Jurkat, Clone E6-1 (cell line): ENCODE measurements around the gene KCNG1.

Experiments
- DNase-seq: peaks from one replicate; pipeline ENCODE4 v3.0.0-alpha.2; 2011; ENCODE audit warnings: low read depth, low spot score
- H3K4me3 ChIP-seq: 2 replicates; pipeline ENCODE4 v1.5.1; 2011; ENCODE audit warnings: mild to moderate bottlenecking, low read length, control low read depth, moderate library complexity

Gene KCNG1

DNA sequence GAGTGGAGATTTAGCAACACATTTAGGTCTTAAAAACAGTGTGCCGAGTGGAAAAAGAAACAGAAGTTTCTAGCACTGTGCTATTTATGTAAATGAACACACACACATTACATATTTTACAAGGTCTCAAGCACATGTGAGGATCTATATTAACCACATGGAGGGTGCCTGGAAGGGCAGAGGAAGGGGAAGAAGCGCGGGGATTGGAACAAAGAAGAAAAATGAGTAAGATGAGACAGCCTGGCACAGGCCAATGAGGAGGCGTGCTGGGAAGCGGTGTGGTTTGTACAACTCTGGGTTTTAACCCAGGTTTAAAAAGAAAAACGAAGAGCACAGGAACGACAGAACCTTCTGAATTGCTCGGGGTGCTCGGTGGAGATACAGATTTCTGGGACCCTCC, 5.7 kb downstream of the KCNG1 start:
- no peak overlapping the region for H3K4me3 ChIP-seq

DNA sequence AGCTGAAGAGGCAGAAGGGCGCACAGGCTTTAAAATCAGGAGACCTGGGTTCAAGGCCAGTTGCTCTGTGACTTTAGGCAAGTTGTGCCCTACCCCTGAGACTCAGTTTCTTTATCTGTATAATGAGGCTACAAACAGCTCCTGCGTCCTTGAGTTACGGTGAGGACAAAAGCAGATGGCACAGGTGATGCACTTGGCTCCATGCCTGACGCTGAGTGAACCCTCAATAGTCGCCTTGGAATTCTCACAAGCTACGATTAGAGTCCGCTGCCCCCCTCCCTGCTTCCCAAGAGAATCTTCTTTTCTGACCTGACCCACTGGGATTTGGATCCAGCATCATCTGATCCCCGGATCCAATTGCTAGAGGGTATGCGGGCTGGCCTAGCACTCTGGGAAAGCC, 6.4 kb downstream of the KCNG1 start:
- H3K4me3 ChIP-seq: no peak overlapping the region
- DNase-seq: no peak

More for the DNA sequence above, 5.7 kb downstream of the KCNG1 start:
- DNase-seq: no peak

DNA sequence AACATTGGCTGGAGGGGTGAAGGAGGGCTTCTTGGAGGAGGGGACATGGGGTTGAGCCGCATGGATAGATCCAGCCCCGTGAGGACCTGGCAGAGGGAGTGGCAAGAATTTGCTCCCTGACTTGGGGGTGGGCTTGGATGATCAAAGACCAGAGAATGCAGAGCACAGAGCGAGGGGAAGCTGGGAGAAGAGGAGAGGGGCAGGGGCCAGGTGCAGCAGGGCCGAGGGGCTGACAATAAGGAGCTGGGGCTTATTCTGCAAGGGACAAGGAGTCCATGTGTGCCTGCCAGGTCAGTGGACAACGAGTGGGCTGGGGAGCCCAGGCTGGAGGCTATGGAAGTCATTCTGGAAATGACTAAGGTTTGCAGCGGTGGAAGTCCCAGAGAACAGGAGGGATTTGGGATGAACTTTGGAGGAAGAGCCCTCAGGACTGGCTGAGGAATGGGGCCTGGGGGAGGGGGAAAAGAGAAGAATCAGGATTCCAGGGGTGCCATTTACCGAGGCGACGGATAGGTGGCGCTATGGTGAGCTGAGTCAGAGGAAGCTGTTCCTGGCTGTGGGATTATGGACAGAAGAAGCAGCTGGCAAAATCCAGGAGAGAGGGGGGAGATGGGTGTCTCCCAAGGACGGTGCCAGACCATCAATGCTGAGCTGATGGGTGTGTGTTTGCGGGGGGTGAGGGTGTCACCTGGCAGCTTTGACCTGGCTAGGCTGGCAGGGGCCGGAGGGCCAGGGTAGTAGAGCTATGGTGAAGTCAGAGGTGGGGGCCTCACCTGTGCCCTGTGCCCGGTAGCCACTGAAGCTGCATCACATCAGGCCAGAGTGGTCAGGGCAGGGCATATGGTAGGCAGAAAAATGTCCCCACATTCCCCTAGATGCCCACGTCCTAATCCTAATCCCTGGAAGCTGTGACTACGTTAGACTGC, 7.8 kb downstream of the KCNG1 start:
- H3K4me3 ChIP-seq: no peak overlapping the region
- DNase-seq: no peak

DNA sequence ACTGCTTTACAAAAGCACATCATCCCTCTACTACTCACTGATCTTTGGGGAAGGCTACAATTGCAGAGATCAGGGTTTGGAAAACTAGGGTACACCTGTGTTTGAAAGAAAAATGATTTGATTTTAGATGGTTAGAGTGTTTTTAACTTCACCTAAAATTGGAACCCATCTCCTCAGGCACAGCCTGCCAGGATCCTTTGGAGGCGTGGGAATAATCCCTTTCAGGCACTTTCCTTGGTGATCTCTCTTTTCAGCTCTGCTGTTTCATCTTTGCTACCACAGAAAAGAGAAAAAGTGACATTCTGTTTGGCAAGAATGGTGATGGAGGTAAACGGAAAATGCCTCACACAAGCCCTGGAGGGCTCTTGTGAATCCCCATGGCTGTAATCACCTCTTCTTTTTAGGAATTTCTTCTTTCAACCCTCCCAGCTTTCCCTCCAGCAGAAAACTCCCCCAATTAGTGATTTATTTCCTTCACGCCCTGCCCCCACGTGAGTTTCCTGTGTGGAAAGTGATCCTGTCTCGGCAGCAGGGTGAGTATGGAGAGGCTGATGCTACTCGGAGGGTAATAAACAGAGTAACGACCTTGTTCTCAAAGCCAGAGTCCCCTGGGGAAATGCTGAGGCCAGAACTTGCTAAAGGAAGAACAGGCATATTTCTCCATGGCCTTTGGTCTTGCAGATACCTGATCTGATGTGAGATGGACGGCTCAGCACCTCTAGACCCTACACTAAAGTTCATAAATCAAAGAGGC, 9.2 kb downstream of the KCNG1 start:
- DNase-seq: no peak
- no peak overlapping the region for H3K4me3 ChIP-seq

DNA sequence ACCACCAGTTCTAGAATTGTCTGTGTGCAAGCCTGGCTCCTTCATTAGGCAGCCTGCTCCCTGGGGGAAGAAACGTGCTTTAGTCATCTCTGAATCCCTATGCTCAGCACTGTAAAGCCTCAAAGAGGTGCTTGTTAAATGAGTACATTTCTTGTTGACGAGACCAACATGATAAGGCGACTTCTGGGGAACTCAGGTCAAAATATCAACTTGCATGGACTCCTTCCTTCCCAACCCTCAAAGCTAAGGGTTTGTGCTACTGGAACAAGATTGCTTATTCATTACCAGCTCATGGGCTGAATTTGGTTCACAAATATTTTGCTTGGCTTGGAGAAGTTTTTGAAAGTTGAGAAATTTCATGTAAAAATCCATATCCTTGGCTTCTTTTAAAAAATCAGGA, 10.6 kb downstream of the KCNG1 start:
- no peak overlapping the region for H3K4me3 ChIP-seq
- no peak for DNase-seq

DNA sequence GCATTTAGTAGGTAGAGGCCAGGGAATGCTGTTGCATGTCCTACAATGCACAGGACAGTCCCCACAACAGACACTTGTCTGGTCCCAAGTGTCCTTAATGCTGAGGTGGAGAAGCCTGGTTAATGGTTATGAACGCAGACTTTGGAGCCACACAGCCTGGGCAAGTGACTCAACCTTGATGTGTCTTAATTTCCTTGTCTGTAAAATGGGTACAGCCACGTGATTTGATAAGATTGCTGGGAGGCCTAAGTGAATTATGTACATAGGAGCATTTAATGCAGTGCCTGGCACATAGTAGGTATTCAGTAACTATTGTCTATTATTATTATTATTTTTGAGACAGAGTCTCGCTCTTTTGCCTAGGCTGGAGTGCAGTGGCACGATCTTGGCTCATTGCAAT, 11.4 kb downstream of the KCNG1 start:
- no peak for DNase-seq
- H3K4me3 ChIP-seq: no peak overlapping the region

DNA sequence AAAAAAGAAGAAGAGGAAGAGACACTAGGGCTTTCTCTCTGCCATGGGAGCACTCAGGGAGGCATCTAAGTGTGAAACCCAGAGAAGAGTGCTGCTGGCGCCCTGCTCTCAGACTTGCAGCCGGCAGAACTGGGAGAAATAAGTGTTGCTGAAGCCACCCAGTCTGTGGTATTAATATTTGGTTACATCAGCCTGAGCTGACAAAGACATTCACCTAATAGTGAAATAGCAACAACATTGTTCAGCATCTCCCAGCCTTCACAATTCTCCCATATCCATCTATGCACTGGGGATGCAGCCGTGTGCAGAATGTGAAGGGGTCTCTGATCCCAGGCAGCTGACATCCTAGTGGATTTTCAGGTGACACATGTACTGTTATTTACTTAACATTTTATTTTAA, 12.0 kb downstream of the KCNG1 start:
- DNase-seq: no peak
- no peak overlapping the region for H3K4me3 ChIP-seq

DNA sequence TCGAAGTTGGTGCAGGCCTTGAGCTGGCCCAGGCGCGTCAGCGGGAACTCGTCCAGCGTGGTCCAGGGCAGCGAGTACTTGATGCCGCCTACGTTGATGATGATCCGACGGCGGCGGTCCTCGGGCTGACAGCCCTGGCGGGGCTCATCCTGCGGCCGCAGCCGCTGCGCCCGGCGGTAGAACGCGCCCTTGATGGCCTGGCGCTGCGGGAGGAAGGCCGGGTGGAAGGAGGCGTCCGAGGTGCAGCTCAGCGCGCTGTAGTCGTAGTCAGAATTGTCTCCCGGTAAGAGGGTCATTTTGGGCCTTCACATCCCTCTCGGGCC, 12.9 kb downstream of the KCNG1 start:
- H3K4me3 ChIP-seq: no peak overlapping the region
- DNase-seq: no peak

DNA sequence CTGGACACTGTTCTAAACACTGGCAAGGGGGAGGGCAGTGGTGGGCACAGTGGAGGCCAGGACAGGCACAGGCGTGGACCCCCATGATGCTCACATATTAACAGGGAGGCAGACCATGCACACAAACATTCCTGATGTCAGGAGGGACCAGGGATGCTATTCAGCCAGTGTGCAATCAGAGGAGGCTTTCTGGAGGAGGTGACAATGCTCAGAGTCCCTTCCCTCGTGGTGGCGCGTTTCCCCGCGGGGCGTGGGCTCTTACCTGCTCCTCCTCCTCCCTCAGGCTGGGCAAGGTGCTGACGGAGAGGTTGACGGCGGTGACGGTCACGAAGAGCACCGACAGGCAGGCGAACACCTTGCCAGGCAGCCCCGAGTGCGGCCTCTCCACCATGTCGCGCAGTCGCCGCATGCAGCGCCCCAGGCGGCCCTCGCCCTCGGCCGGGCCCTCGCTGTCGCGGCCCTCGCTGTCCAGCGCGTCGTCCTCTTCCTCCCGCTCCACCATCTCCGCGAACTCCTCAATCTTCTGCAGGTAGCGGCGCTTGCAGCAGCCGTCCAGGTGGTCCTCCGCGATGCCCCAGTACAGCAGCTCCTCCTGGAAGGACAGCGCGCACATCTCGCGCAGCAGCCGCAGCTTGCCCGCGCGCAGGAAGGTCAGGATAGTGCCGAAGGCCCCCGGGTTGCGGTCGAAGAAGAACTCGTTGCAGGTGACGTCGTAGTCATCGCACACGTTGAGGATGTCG, 13.4 kb downstream of the KCNG1 start:
- DNase-seq: no peak
- H3K4me3 ChIP-seq: no peak overlapping the region

DNA sequence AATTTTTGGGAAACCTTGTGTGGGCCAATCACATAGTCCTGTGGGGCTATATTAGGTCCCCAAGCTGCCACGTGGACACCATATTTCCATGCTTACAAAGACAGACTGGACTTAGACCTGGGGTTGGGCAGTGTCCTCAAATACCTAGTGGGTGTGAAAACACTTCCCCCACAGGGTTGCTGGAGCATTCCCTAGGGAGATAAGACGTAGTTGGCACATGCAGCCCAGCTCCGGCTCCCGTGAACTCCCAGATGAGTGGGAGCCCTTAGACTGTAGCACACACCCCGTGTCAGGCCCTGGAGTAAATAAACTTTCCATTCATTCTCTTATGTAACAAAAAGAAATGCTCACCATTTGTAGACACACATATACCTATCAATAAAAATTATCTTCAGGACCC, 14.2 kb downstream of the KCNG1 start:
- no peak overlapping the region for H3K4me3 ChIP-seq
- no peak for DNase-seq

DNA sequence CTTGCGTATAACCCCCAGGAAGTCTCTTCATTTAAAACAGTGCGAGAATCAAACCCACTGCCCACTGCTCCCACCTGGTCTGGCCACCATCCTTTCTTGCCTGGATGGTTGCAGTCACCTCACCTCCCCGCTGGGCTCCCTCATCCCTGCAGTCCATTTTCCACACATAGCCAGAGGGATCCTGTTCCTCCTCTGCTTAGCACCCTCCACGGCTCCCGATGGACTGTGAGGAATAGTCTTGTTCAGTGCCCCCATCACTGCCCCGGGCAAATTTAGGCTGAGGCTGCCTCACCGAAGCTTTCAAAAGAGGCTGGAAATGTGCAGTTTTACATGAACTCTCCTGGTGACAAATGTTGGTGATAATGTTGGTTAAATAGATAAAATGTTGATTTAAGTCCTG, 17.7 kb downstream of the KCNG1 start:
- H3K4me3 ChIP-seq: no peak overlapping the region
- DNase-seq: no peak

DNA sequence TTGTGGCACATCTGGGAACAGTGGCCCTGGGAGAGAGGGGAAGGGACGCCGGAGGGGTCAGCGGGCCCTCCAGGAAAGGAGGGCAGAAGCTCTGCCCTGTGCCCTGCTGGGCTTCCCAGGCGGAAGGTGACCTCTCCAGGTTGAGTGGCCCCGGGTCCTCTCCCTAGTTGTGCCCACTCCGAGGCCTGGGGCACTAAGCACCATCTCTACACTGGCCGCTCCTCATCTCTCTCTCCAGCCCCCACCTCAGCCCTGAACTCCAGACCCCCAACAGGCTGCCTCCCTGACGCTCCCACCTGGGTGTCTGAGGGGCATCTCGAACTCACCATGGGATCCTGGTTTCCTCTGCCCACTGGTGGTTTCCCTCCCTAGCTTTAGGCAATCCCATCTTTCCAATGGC, 18.1 kb downstream of the KCNG1 start:
- no peak for DNase-seq
- no peak overlapping the region for H3K4me3 ChIP-seq

DNA sequence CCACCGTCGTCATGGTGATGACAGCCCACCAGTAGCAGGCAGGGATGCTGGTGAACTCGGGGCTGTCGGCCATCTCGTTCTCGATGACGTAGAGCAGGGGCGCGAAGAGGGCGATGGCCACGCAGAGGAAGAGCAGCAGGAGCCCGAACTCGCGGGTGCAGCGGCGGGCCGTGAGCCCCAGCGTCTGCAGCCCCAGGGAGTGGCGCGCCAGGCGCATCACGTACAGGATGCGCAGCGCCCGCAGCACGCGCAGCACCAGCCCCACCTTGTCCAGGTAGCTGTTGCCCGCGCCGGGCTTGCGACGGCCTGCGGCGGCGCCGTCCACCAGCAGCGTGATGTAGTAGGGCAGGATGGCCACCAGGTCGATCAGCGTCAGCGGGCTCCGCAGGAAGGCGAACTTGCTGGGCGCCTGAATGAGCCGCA, 18.6 kb downstream of the KCNG1 start:
- DNase-seq: no peak
- H3K4me3 ChIP-seq: no peak overlapping the region

DNA sequence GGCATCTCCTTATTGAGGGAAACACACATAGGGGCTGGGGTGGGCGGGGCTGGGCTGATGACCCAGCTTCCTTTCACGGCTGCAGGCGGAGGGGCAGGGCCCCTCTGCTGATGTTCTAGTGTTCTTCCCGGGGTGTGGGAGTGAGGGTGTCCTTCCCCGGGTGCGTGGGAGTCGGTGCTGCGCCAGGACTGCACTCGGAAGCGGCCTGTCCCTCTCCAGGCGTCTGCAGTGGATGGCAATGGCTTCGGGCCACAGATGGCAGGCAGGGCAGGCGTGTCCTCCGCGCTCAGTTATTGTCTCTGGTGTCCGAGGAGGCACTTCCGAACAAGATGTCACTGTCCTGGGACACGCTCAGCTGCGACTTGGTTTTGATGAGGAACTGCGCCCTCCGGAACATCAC, 19.2 kb downstream of the KCNG1 start:
- H3K4me3 ChIP-seq: no peak overlapping the region
- no peak for DNase-seq

DNA sequence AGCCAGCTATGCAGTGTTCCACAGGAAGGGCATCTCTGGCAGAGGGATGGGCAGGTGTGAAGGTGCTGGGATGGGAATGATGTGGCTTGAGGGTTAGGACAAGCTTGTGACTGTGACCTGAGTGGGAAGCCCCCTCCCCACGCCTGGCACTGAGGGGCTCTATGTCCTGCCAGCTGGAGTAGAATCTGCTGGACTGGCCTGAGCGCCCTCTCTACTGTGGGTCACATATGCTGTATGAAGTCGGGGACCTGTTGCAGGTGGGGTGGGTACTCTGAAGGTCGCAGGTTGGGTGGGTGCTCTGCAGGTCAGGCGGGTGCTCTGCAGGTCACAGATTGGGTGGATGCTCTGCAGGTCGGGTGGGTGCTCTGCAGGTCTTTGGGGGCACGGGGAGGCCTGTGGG, 20.3 kb downstream of the KCNG1 start:
- H3K4me3 ChIP-seq: no peak overlapping the region
- no peak for DNase-seq

DNA sequence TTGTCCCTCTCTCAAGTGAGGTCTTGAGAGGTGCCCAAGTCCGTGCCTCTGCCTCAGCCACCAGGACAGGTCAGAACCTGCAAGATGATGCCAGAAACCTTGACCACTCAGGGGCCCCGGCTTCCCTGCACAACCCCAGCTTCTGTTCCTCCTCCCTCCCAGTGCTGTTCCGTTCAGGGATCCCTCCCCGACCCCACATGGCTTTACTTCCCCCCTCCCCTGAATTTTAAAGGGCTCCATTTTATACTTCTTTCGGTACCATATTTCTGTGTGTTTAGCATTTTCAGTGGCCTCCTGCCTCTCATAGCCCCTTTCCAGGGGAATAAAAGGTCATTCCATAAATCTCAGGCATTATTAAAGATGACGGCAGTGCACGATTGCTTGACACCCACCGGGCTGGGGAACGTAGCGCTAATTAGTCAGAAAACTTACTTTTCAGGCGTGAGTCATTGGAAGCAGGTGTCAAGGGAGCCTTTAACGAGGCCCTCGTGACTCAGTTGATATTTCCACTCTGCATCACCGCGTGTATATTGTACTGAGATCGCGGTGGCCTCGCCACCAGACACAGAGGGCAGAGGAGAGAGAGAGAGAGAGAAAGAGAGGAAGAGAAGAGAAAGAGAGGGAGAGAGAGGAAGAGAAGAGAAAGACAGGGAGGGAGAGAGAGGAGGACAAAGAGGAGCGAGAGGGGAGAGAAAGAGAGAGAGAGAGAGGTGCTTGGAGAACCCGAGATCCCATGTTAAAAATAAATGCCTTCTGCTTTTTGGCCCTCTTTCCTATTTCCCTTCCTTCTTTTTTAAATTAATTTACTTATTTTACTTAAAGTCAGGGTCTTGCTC, 21.3 kb downstream of the KCNG1 start:
- no peak overlapping the region for H3K4me3 ChIP-seq
- DNase-seq: no peak

DNA sequence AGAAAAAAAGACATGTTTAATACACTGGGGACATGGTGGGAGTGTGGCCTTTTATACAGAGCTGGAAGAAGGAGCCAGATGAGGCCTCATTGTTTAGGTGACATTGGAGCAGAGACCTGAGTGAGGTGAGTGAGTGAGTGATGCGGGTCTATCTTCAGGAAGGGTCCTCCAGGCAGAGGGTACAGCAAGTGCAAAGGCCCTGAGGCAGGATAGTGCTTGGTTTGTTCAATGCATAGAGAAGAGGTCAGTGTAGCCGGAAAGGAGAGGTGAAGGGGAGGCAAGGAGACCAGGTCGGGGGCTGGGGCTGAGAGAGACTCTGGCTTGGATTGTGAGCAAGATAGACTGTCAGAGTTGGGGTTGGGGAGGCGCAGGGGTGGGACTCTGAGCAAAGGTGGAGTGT, 23.6 kb downstream of the KCNG1 start:
- H3K4me3 ChIP-seq: no peak overlapping the region
- no peak for DNase-seq

DNA sequence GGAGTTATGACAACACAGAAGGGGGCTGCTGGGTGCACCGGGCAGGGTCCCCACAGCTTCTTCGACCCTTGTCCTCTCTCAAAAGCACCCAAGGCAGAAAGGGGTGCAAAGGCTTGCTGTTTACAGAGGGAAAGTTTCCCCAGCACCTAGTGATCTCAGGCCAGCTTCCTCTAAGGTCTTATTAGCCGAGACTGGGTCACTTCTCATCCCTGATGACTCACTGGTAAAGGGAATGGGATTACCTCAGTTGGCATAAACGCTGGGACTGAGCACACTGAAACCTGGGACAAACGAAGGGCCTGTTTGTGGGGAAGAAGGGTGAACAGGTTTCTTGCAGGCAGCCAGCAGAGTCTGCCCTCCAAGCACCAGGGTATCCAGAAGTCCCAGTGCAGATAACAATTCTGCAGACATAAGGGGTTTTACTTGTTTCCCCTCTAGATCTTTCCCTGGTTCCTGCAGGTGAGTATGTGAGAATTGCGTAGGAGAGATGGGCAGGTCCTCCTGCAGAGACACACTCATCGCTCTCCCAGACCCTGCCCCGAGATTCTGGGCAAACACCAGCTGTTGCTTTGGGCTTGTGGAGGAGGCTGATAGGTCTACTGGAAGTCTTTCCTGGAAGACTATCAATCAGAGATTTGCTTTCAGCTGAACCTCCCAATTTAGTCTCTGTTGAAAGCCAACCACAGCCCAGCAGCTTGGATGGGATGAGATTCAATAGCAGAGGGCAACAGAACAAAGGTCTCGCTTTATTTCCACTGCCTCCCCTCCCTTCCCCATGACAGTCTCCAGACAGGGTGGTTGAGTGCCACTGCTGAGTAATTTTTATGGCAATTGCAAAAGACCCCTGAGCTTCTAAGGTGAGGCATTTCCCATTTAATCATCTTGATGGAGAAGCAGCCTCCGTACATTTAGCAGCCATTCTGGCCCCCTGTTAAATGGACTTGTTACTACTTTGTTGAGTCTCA, 25.7 kb downstream of the KCNG1 start:
- no peak for DNase-seq
- no peak overlapping the region for H3K4me3 ChIP-seq
